ENCODE results near the gene PRR20G.

Gene PRR20G

GRCh38 chr3:127259882-127260281 lies 28.0 kb downstream of the PRR20G start:
- Histone ChIP-seq H3K27me3 (ENCODE audit: control insufficient read depth, insufficient read depth, low read length) (peaks cover 4% of the 10 kb centered on the region), H3K9ac (ENCODE audit: low read length) (no peak overlapping the region), H3K36me3 (ENCODE audit: control insufficient read depth, insufficient read depth, low read length) (no peaks in the 10 kb centered on the region), H3K4me1 (ENCODE audit: control insufficient read depth, insufficient read depth, low read length) (no peaks in the 10 kb centered on the region), H3K4me3 (ENCODE audit: low read length) (no peak overlapping the region), H3K9me3 (ENCODE audit: control insufficient read depth, low read length) (no peaks in the 10 kb centered on the region)

- peaks cover 4% of the 10 kb centered on the region for H3K27me3 ChIP-seq (ENCODE audit: control insufficient read depth, insufficient read depth, low read length)
- no peaks in the 10 kb centered on the region for H3K36me3 ChIP-seq (ENCODE audit: control insufficient read depth, insufficient read depth, low read length)
- no peak overlapping the region for H3K4me3 ChIP-seq (ENCODE audit: low read length)
- no peaks in the 10 kb centered on the region for H3K4me1 ChIP-seq (ENCODE audit: control insufficient read depth, insufficient read depth, low read length)
- H3K9ac ChIP-seq (ENCODE audit: low read length), result no peak overlapping the region
- H3K9me3 ChIP-seq (ENCODE audit: control insufficient read depth, low read length), result no peaks in the 10 kb centered on the region
Measured at GRCh38 chr3:127258733-127259132, 29.1 kb downstream of the PRR20G start.

- no peaks in the 10 kb centered on the region for H3K9me3 ChIP-seq (ENCODE audit: control insufficient read depth, low read length)
- H3K9ac ChIP-seq (ENCODE audit: low read length), result no peak overlapping the region
- no peak overlapping the region for H3K4me3 ChIP-seq (ENCODE audit: low read length)
- no peaks in the 10 kb centered on the region for H3K4me1 ChIP-seq (ENCODE audit: control insufficient read depth, insufficient read depth, low read length)
- no peaks in the 10 kb centered on the region for H3K36me3 ChIP-seq (ENCODE audit: control insufficient read depth, insufficient read depth, low read length)
- H3K27me3 ChIP-seq (ENCODE audit: control insufficient read depth, insufficient read depth, low read length), result peaks cover 4% of the 10 kb centered on the region
Measured at GRCh38 chr3:127257351-127257750, 30.5 kb downstream of the PRR20G start.

- Histone ChIP-seq H3K9me3 (ENCODE audit: control insufficient read depth, low read length) (no peaks in the 10 kb centered on the region), H3K36me3 (ENCODE audit: control insufficient read depth, insufficient read depth, low read length) (no peaks in the 10 kb centered on the region), H3K27me3 (ENCODE audit: control insufficient read depth, insufficient read depth, low read length) (peaks cover 4% of the 10 kb centered on the region), H3K4me3 (ENCODE audit: low read length) (no peak overlapping the region), H3K9ac (ENCODE audit: low read length) (no peak overlapping the region), H3K4me1 (ENCODE audit: control insufficient read depth, insufficient read depth, low read length) (no peaks in the 10 kb centered on the region)
Measured at GRCh38 chr3:127256733-127257271, 31.0 kb downstream of the PRR20G start.

- no peaks in the 10 kb centered on the region for H3K4me1 ChIP-seq (ENCODE audit: control insufficient read depth, insufficient read depth, low read length)
- no peak overlapping the region for H3K9ac ChIP-seq (ENCODE audit: low read length)
- no peak overlapping the region for H3K4me3 ChIP-seq (ENCODE audit: low read length)
- no peaks in the 10 kb centered on the region for H3K36me3 ChIP-seq (ENCODE audit: control insufficient read depth, insufficient read depth, low read length)
- H3K9me3 ChIP-seq (ENCODE audit: control insufficient read depth, low read length), result no peaks in the 10 kb centered on the region
- H3K27me3 ChIP-seq (ENCODE audit: control insufficient read depth, insufficient read depth, low read length), result peaks cover 4% of the 10 kb centered on the region
Measured at GRCh38 chr3:127256138-127256537, 31.7 kb downstream of the PRR20G start.

- peaks cover 4% of the 10 kb centered on the region for H3K27me3 ChIP-seq (ENCODE audit: control insufficient read depth, insufficient read depth, low read length)
Measured at GRCh38 chr3:127255516-127255915, 32.3 kb downstream of the PRR20G start.

GRCh38 chr3:127254730-127255129 lies 33.1 kb downstream of the PRR20G start:
- no peak overlapping the region for H3K9ac ChIP-seq (ENCODE audit: low read length)
- H3K4me3 ChIP-seq (ENCODE audit: low read length), result no peak overlapping the region

More at GRCh38 chr3:127255516-127255915, 32.3 kb downstream of the PRR20G start:
- Histone ChIP-seq H3K4me3 (ENCODE audit: low read length) (no peak overlapping the region), H3K36me3 (ENCODE audit: control insufficient read depth, insufficient read depth, low read length) (no peaks in the 10 kb centered on the region), H3K9me3 (ENCODE audit: control insufficient read depth, low read length) (no peaks in the 10 kb centered on the region), H3K4me1 (ENCODE audit: control insufficient read depth, insufficient read depth, low read length) (no peaks in the 10 kb centered on the region), H3K9ac (ENCODE audit: low read length) (no peak overlapping the region)

GRCh38 chr3:127254033-127254644 lies 33.7 kb downstream of the PRR20G start:
- no peaks in the 10 kb centered on the region for H3K36me3 ChIP-seq (ENCODE audit: control insufficient read depth, insufficient read depth, low read length)
- H3K4me3 ChIP-seq (ENCODE audit: low read length), result no peak overlapping the region
- H3K27me3 ChIP-seq (ENCODE audit: control insufficient read depth, insufficient read depth, low read length), result peaks cover 4% of the 10 kb centered on the region
- H3K4me1 ChIP-seq (ENCODE audit: control insufficient read depth, insufficient read depth, low read length), result no peaks in the 10 kb centered on the region
- no peak overlapping the region for H3K9ac ChIP-seq (ENCODE audit: low read length)
- H3K9me3 ChIP-seq (ENCODE audit: control insufficient read depth, low read length), result no peaks in the 10 kb centered on the region

More at GRCh38 chr3:127254730-127255129, 33.1 kb downstream of the PRR20G start:
- Histone ChIP-seq H3K4me1 (ENCODE audit: control insufficient read depth, insufficient read depth, low read length) (no peaks in the 10 kb centered on the region), H3K27me3 (ENCODE audit: control insufficient read depth, insufficient read depth, low read length) (peaks cover 4% of the 10 kb centered on the region), H3K9me3 (ENCODE audit: control insufficient read depth, low read length) (no peaks in the 10 kb centered on the region), H3K36me3 (ENCODE audit: control insufficient read depth, insufficient read depth, low read length) (no peaks in the 10 kb centered on the region)

GRCh38 chr3:127253491-127253890 lies 34.4 kb downstream of the PRR20G start:
- H3K9ac ChIP-seq (ENCODE audit: low read length), result no peak overlapping the region
- no peak overlapping the region for H3K4me3 ChIP-seq (ENCODE audit: low read length)
- no peaks in the 10 kb centered on the region for H3K4me1 ChIP-seq (ENCODE audit: control insufficient read depth, insufficient read depth, low read length)
- no peaks in the 10 kb centered on the region for H3K9me3 ChIP-seq (ENCODE audit: control insufficient read depth, low read length)
- H3K36me3 ChIP-seq (ENCODE audit: control insufficient read depth, insufficient read depth, low read length), result no peaks in the 10 kb centered on the region
- peaks cover 4% of the 10 kb centered on the region for H3K27me3 ChIP-seq (ENCODE audit: control insufficient read depth, insufficient read depth, low read length)

GRCh38 chr3:127252446-127252845 lies 35.4 kb downstream of the PRR20G start:
- Histone ChIP-seq H3K9ac (ENCODE audit: low read length) (no peak overlapping the region), H3K27me3 (ENCODE audit: control insufficient read depth, insufficient read depth, low read length) (peaks cover 4% of the 10 kb centered on the region), H3K9me3 (ENCODE audit: control insufficient read depth, low read length) (no peaks in the 10 kb centered on the region), H3K36me3 (ENCODE audit: control insufficient read depth, insufficient read depth, low read length) (no peaks in the 10 kb centered on the region), H3K4me1 (ENCODE audit: control insufficient read depth, insufficient read depth, low read length) (no peaks in the 10 kb centered on the region), H3K4me3 (ENCODE audit: low read length) (no peak overlapping the region)

GRCh38 chr3:127250032-127250431 lies 37.8 kb downstream of the PRR20G start:
- Histone ChIP-seq H3K4me1 (ENCODE audit: control insufficient read depth, insufficient read depth, low read length) (no peaks in the 10 kb centered on the region), H3K4me3 (ENCODE audit: low read length) (no peak overlapping the region), H3K27me3 (ENCODE audit: control insufficient read depth, insufficient read depth, low read length) (no peaks in the 10 kb centered on the region), H3K36me3 (ENCODE audit: control insufficient read depth, insufficient read depth, low read length) (no peaks in the 10 kb centered on the region), H3K9ac (ENCODE audit: low read length) (no peak overlapping the region), H3K9me3 (ENCODE audit: control insufficient read depth, low read length) (no peaks in the 10 kb centered on the region)

- no peaks in the 10 kb centered on the region for H3K27me3 ChIP-seq (ENCODE audit: control insufficient read depth, insufficient read depth, low read length)
- H3K4me3 ChIP-seq (ENCODE audit: low read length), result no peak overlapping the region
- no peaks in the 10 kb centered on the region for H3K36me3 ChIP-seq (ENCODE audit: control insufficient read depth, insufficient read depth, low read length)
- H3K9ac ChIP-seq (ENCODE audit: low read length), result no peak overlapping the region
- no peaks in the 10 kb centered on the region for H3K4me1 ChIP-seq (ENCODE audit: control insufficient read depth, insufficient read depth, low read length)
- no peaks in the 10 kb centered on the region for H3K9me3 ChIP-seq (ENCODE audit: control insufficient read depth, low read length)
Measured at GRCh38 chr3:127247292-127247691, 40.6 kb downstream of the PRR20G start.
